Measurements from ENCODE around the gene AGBL1. TPM values are rescaled to one million over a fixed set of nuclear protein-coding genes. Genes with fewer than 3 reads are reported as not detected.

Gene AGBL1
- total RNA-seq, 1 experiment from 2014 or later = not detected

DNA sequence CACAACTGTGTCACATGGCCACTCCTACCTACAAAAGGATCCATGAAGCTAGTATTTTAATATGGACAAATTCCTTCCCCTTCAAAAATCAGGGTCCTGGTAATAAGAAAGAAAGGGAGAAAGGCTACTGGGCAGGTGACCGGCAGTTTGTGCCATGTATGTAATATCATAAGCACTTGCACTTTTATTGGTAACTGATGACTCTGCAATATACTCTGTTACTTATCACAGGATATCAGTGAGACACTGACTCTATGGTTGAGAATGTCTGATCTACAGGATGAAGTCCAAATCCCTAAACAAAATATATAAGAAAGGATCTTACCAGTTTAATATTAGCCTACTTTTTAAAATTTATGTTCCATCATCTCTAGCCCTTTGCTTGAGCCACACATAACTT lies 315.2 kb downstream of the AGBL1 start:
- Histone ChIP-seq H3K4me3 (ENCODE audit: low read depth, low read length) (no peak overlapping the region), H3K36me3 (ENCODE audit: control insufficient read depth, insufficient read depth, low read length) (no peaks in the 10 kb centered on the region), H3K4me1 (no peaks in the 10 kb centered on the region), H3K9me3 (no peaks in the 10 kb centered on the region), H3K27me3 (replicated peaks; ENCODE audit: control insufficient read depth, insufficient read depth, low read length) (no peaks in the 10 kb centered on the region)
- ChIA-PET POLR2A (no interaction called here), CTCF (no interaction called here)
- BruUV-seq (replicated peaks) = no TSS peak
- no peaks in the 10 kb centered on the region for H3K9me3 Mint-ChIP-seq (ENCODE audit: unreplicated experiment)
- no peak for DNase-seq
- no peaks in the 10 kb centered on the region for H3K36me3 Mint-ChIP-seq (ENCODE audit: insufficient read depth, unreplicated experiment)
- TF ChIP-seq, protein P1, sequence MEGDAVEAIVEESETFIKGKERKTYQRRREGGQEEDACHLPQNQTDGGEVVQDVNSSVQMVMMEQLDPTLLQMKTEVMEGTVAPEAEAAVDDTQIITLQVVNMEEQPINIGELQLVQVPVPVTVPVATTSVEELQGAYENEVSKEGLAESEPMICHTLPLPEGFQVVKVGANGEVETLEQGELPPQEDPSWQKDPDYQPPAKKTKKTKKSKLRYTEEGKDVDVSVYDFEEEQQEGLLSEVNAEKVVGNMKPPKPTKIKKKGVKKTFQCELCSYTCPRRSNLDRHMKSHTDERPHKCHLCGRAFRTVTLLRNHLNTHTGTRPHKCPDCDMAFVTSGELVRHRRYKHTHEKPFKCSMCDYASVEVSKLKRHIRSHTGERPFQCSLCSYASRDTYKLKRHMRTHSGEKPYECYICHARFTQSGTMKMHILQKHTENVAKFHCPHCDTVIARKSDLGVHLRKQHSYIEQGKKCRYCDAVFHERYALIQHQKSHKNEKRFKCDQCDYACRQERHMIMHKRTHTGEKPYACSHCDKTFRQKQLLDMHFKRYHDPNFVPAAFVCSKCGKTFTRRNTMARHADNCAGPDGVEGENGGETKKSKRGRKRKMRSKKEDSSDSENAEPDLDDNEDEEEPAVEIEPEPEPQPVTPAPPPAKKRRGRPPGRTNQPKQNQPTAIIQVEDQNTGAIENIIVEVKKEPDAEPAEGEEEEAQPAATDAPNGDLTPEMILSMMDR (IDR thresholded peaks at IDR 0.05; ENCODE audit: insufficient read depth in 1 of 2, low read depth in 1 of 2, low read length in 1 of 2, severe bottlenecking in 1 of 2, unreplicated experiment in 1 of 2) = no peak
- no peaks in the 10 kb centered on the region for H3K4me1 Mint-ChIP-seq (ENCODE audit: low read depth, unreplicated experiment)
- H3K27ac Mint-ChIP-seq (ENCODE audit: unreplicated experiment) = no peak overlapping the region
- H3K27me3 Mint-ChIP-seq (ENCODE audit: insufficient read depth, unreplicated experiment) = peaks cover 6% of the 10 kb centered on the region
- H3K4me3 Mint-ChIP-seq (ENCODE audit: unreplicated experiment) = no peak overlapping the region
- intact Hi-C loops (cut with micrococcal nuclease; ENCODE audit: unreplicated experiment) = no loop called here

DNA sequence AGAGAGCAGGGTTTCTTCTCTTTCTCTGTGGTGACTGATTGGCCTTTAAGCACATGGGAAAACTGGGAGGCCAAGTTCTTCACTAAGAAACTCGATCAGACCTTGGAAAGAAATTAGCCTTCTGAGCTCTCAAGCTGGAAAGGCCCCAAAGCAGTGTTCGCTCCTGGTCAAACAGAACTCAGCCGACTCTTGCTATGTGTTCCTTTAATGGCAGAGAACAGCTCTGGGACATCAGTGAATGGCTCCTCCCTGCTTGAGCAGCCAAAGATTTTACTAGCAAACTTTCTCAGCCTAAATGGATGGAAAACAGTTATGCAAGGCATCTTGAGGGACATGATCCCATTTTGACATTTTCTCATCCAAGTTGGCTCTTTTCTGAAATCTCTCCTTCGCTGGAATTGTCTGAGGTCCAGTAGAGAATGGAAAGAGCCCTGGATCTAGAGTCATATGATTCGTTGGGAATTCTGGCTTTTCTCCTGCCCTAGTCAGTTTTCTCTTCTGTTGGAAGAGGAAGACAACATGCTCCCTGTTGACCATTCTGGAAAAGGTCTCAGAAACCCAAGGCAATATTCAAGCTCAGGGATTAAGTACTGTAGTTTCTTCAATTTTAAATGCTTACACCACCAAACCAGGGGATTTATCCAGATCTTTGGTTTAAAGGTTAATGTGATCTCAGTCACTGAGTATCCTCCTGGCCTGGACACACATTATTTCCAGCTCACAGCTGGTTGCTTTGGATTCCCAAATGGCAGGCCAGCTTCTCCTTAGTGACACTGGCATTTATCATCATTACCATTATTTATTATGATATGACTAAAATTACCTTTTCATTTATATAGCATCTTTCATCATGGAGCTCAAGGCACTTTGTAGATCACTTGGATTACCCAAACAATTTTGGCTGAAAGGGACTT lies 319.6 kb downstream of the AGBL1 start:
- BruUV-seq (replicated peaks) = no TSS peak
- no peaks in the 10 kb centered on the region for H3K9me3 ChIP-seq
- H3K4me3 Mint-ChIP-seq (ENCODE audit: unreplicated experiment) = no peak overlapping the region
- no peak for DNase-seq
- no peaks in the 10 kb centered on the region for H3K9me3 Mint-ChIP-seq (ENCODE audit: unreplicated experiment)
- H3K4me3 ChIP-seq (ENCODE audit: low read depth, low read length) = no peak overlapping the region
- H3K27me3 ChIP-seq (replicated peaks; ENCODE audit: control insufficient read depth, insufficient read depth, low read length) = no peaks in the 10 kb centered on the region
- H3K36me3 ChIP-seq (ENCODE audit: control insufficient read depth, insufficient read depth, low read length) = no peaks in the 10 kb centered on the region
- ChIA-PET CTCF (interaction anchor here (0.6 kb wide), 1 partner anchor 357 kb away, joined by 5 read pairs; no protein-coding TSS in a partner anchor), POLR2A (no interaction called here)
- no peaks in the 10 kb centered on the region for H3K4me1 ChIP-seq
- peaks cover 3% of the 10 kb centered on the region for H3K27me3 Mint-ChIP-seq (ENCODE audit: insufficient read depth, unreplicated experiment)
- no peaks in the 10 kb centered on the region for H3K36me3 Mint-ChIP-seq (ENCODE audit: insufficient read depth, unreplicated experiment)
- H3K27ac Mint-ChIP-seq (ENCODE audit: unreplicated experiment) = no peak overlapping the region
- intact Hi-C loops (cut with micrococcal nuclease; ENCODE audit: unreplicated experiment) = no loop called here
- TF ChIP-seq, protein P1 (IDR thresholded peaks at IDR 0.05; ENCODE audit: insufficient read depth in 1 of 2, low read depth in 1 of 2, low read length in 1 of 2, severe bottlenecking in 1 of 2, unreplicated experiment in 1 of 2) = no peak
- H3K4me1 Mint-ChIP-seq (ENCODE audit: low read depth, unreplicated experiment) = no peaks in the 10 kb centered on the region

DNA sequence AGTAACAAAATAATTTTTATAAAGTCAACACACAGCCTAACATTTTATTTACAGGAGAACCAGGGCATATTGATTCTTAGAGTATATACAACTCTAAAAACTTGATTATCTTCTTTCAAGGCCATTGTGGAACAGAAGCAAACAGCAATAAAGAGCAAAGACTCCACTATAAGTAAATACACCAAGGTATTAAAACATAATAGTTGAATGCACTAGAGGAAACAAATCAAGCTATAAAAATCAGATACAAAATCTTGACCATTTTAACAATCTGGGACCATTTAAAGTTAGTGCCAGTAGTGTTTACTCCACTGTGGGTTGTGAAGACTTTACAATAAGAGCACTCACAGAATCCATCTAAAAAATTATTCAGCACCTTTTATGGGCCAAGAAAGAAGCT lies 323.6 kb downstream of the AGBL1 start:
- Mint-ChIP-seq H3K4me3 (ENCODE audit: unreplicated experiment) (no peak overlapping the region), H3K27ac (ENCODE audit: unreplicated experiment) (no peak overlapping the region), H3K36me3 (ENCODE audit: insufficient read depth, unreplicated experiment) (no peaks in the 10 kb centered on the region), H3K9me3 (ENCODE audit: unreplicated experiment) (no peaks in the 10 kb centered on the region), H3K4me1 (ENCODE audit: low read depth, unreplicated experiment) (no peaks in the 10 kb centered on the region), H3K27me3 (ENCODE audit: insufficient read depth, unreplicated experiment) (no peaks in the 10 kb centered on the region)
- CTCF ChIA-PET = no interaction called here
- no peak for DNase-seq
- H3K4me1 ChIP-seq = no peaks in the 10 kb centered on the region
- TF ChIP-seq, protein P1 (IDR thresholded peaks at IDR 0.05; ENCODE audit: insufficient read depth in 1 of 2, low read depth in 1 of 2, low read length in 1 of 2, severe bottlenecking in 1 of 2, unreplicated experiment in 1 of 2) = no peak
- intact Hi-C loops (cut with micrococcal nuclease; ENCODE audit: unreplicated experiment) = no loop called here
- no peaks in the 10 kb centered on the region for H3K36me3 ChIP-seq (ENCODE audit: control insufficient read depth, insufficient read depth, low read length)
- BruUV-seq (replicated peaks) = no TSS peak
- no peaks in the 10 kb centered on the region for H3K9me3 ChIP-seq
- no peak overlapping the region for H3K4me3 ChIP-seq (ENCODE audit: low read depth, low read length)
- POLR2A ChIA-PET = no interaction called here
- no peaks in the 10 kb centered on the region for H3K27me3 ChIP-seq (replicated peaks; ENCODE audit: control insufficient read depth, insufficient read depth, low read length)
